Common myeloid progenitor, CD34-positive (primary cell): ENCODE measurements around the gene AK9.
A peak's percentile ranks its signal among the peaks of the same experiment; 100 is the strongest.

Source experiments
- CTCF ChIA-PET: fragments of 350-600 bp; sonication (Branson Sonifier 250); formaldehyde crosslinking; loops from one replicate; lab custom pipeline; 2021; ENCODE audit warnings: antibody characterized with exemption; lab: Charles Lee
- POLR2A ChIA-PET: fragments of 350-600 bp; sonication (Branson Sonifier 250); formaldehyde crosslinking; loops from one replicate; lab custom pipeline; 2021; ENCODE audit warnings: antibody characterized with exemption; lab: Charles Lee
- DNase-seq, 3 donors: peaks; one replicate each; pipeline versions ENCODE4 v3.0.0 to v3.0.0-alpha.2; 2013
- H3K27ac ChIP-seq, 2 experiments: 1 replicate in 1 of 2; 2 replicates in 1 of 2; pipeline ENCODE4 v1.7.0; 2013; ENCODE audit warnings: inconsistent platforms in 2 of 2, low read length in 2 of 2, mild to moderate bottlenecking in 2 of 2, low read depth in 1 of 2, moderate library complexity in 1 of 2; ENCODE audit not compliant: severe bottlenecking in 2 of 2, insufficient read depth in 1 of 2, poor library complexity in 1 of 2
- H3K27me3 ChIP-seq, 5 experiments: replicated peaks in 2 of 5; 1 replicate in 3 of 5; 2 replicates in 2 of 5; pipeline versions ENCODE4 v1.6.1 to v1.7.0; 2013; ENCODE audit warnings: low read length in 4 of 5, mild to moderate bottlenecking in 2 of 5, moderate library complexity in 2 of 5, inconsistent platforms in 1 of 5; ENCODE audit not compliant: insufficient read depth in 5 of 5, control insufficient read depth in 4 of 5
- H3K36me3 ChIP-seq, 4 experiments: 1 replicate in 2 of 4; 2 replicates in 2 of 4; pipeline versions ENCODE4 v1.6.1 to v1.7.0; 2013; ENCODE audit warnings: low read length in 3 of 4, control low read depth in 1 of 4, mild to moderate bottlenecking in 1 of 4; ENCODE audit not compliant: control insufficient read depth in 4 of 4, insufficient read depth in 4 of 4
- H3K4me1 ChIP-seq, 4 experiments: 1 replicate in 3 of 4; 2 replicates in 1 of 4; pipeline versions ENCODE4 v1.6.1 to v1.7.1; 2013; ENCODE audit warnings: low read length in 3 of 4, mild to moderate bottlenecking in 3 of 4, control low read depth in 1 of 4, inconsistent platforms in 1 of 4, moderate library complexity in 1 of 4; ENCODE audit not compliant: control insufficient read depth in 4 of 4, insufficient read depth in 4 of 4; ENCODE audit errors: control extremely low read depth in 1 of 4
- H3K4me3 ChIP-seq, 7 experiments: 1 replicate in 4 of 7; 2 replicates in 3 of 7; pipeline versions ENCODE4 v1.5.1 to v1.7.0; 2013; ENCODE audit warnings: mild to moderate bottlenecking in 7 of 7, low read length in 6 of 7, moderate library complexity in 6 of 7, inconsistent platforms in 2 of 7, low read depth in 2 of 7, control low read depth in 1 of 7; ENCODE audit not compliant: insufficient read depth in 4 of 7, control insufficient read depth in 1 of 7; ENCODE audit errors: extremely low read depth in 1 of 7
- H3K9me3 ChIP-seq, 5 experiments: 1 replicate in 4 of 5; 2 replicates in 1 of 5; pipeline versions ENCODE4 v1.6.1 to v1.7.1; 2013; ENCODE audit warnings: low read length in 4 of 5, mild to moderate bottlenecking in 2 of 5, inconsistent platforms in 1 of 5, low read depth in 1 of 5, moderate library complexity in 1 of 5; ENCODE audit not compliant: control insufficient read depth in 4 of 5, insufficient read depth in 2 of 5; ENCODE audit errors: control extremely low read depth in 1 of 5
- WGBS: methylation state at CpG from one replicate; pipeline ENCODE4 v1.1.5; 2013; ENCODE audit not compliant: insufficient coverage; 5-methylcytosine and 5-hydroxymethylcytosine counted together

The AK9 gene

GRCh38 chr6:109457562-109457996 is 233.4 kb downstream of the AK9 start:
- Histone ChIP-seq H3K27me3 (no peaks in the 10 kb centered on the region), H3K4me1 (peaks cover 8 to 55% (median 39%) of the 10 kb centered on the region in 4 experiments), H3K27ac (no peak overlapping the region), H3K36me3 (peaks cover 0 to 22% (median 9%) of the 10 kb centered on the region in 4 experiments), H3K4me3 (no peak overlapping the region), H3K9me3 (no peaks in the 10 kb centered on the region)
- DNase-seq, result no peak
- WGBS, result 88% methylated on average over 6 of the region's 6 CpGs
- POLR2A ChIA-PET, result no interaction called here
- CTCF ChIA-PET, result interaction anchor here (1.6 to 9.8 kb wide), 3 partner anchors 8 to 22 kb away, joined by 4 to 125 read pairs (median 9); partner anchors contain the start of genes PPIL6 and SMPD2

GRCh38 chr6:109456710-109457561 is 234.1 kb downstream of the AK9 start:
- WGBS, result 86% methylated on average over 13 of the region's 16 CpGs
- no peaks in the 10 kb centered on the region for H3K27me3 ChIP-seq
- peaks cover 0 to 22% (median 10%) of the 10 kb centered on the region in 4 experiments for H3K36me3 ChIP-seq
- H3K4me1 ChIP-seq, result peaks cover 8 to 55% (median 39%) of the 10 kb centered on the region in 4 experiments
- H3K27ac ChIP-seq, result no peak overlapping the region
- no peak for DNase-seq
- H3K9me3 ChIP-seq, result no peaks in the 10 kb centered on the region
- peak overlapping the region in 4 of 7 experiments; percentile 68 to 97 (median 88) for H3K4me3 ChIP-seq
- ChIA-PET CTCF (interaction anchor here (1.3 to 9.8 kb wide), 7 partner anchors 7 to 26 kb away, joined by 3 to 125 read pairs (median 6); partner anchors contain the start of genes PPIL6, SMPD2 and ZBTB24), POLR2A (interaction anchor here (1.8 kb wide), 1 partner anchor 26 kb away, joined by 5 read pairs; the partner anchor contains the start of gene ZBTB24)

- Histone ChIP-seq H3K36me3 (peaks cover 2 to 24% (median 14%) of the 10 kb centered on the region in 4 experiments), H3K4me3 (peak overlapping the region; percentile 56 to 97 (median 86)), H3K4me1 (peaks cover 8 to 55% (median 39%) of the 10 kb centered on the region in 4 experiments), H3K27me3 (no peaks in the 10 kb centered on the region), H3K9me3 (no peaks in the 10 kb centered on the region), H3K27ac (peak overlapping the region in 1 of 2 experiments; percentile 54)
- DNase-seq, result no peak
- POLR2A ChIA-PET, result interaction anchor here (1.8 to 3.0 kb wide), 2 partner anchors 15 to 27 kb away, joined by 5 to 29 read pairs; partner anchors contain the start of genes PPIL6, SMPD2 and ZBTB24
- WGBS, result 14% methylated on average over 38 of the region's 38 CpGs
- CTCF ChIA-PET, result interaction anchor here (0.6 to 9.8 kb wide), 7 partner anchors 8 to 71 kb away, joined by 3 to 125 read pairs (median 6); partner anchors contain the start of genes PPIL6, SMPD2 and ZBTB24
These were observed 234.9 kb downstream of the AK9 start for GRCh38 chr6:109456111-109456583.

- POLR2A ChIA-PET, result interaction anchor here (0.7 to 3.0 kb wide), 3 partner anchors 9 to 27 kb away, joined by 3 to 29 read pairs (median 5); partner anchors contain the start of genes PPIL6, SMPD2 and ZBTB24
- CTCF ChIA-PET, result interaction anchor here (0.6 to 9.8 kb wide), 7 partner anchors 9 to 70 kb away, joined by 3 to 125 read pairs (median 6); partner anchors contain the start of genes PPIL6, SMPD2 and ZBTB24
- Histone ChIP-seq H3K4me3 (peak within 1 kb of the TSS; percentile 83 to 97 (median 88)), H3K27ac (peak within 1 kb of the TSS; percentile 75 to 86), H3K36me3 (peaks cover 2 to 25% (median 16%) of the 10 kb centered on the region in 4 experiments), H3K4me1 (peaks cover 8 to 55% (median 39%) of the 10 kb centered on the region in 4 experiments), H3K9me3 (no peaks in the 10 kb centered on the region), H3K27me3 (no peaks in the 10 kb centered on the region)
- DNase-seq, result peak; percentile 88 to 94 (median 92)
- WGBS, result 0% methylated on average over 38 of the region's 70 CpGs
These were observed 235.4 kb downstream of the AK9 start, which contains the start of gene MICAL1 for GRCh38 chr6:109455437-109456110. MICAL1 (minus strand) TSS chr6:109455772; CDS start chr6:109454196, 1,576 bp downstream.

- H3K9me3 ChIP-seq, result no peaks in the 10 kb centered on the region
- WGBS, result under 1% methylated on average over 30 of the region's 48 CpGs
- POLR2A ChIA-PET, result interaction anchor here (0.7 to 3.0 kb wide), 3 partner anchors 8 to 28 kb away, joined by 3 to 29 read pairs (median 5); partner anchors contain the start of genes PPIL6, SMPD2 and ZBTB24
- H3K4me3 ChIP-seq, result peak overlapping the region; percentile 83 to 97 (median 88)
- peaks cover 2 to 30% (median 18%) of the 10 kb centered on the region in 4 experiments for H3K36me3 ChIP-seq
- CTCF ChIA-PET, result interaction anchor here (9.8 kb wide), 1 partner anchor 14 kb away, joined by 125 read pairs; the partner anchor contains the start of genes PPIL6 and SMPD2
- DNase-seq, result peak; percentile 88 to 93 (median 92)
- no peaks in the 10 kb centered on the region for H3K27me3 ChIP-seq
- peak overlapping the region; percentile 75 to 86 for H3K27ac ChIP-seq
- peaks cover 8 to 61% (median 47%) of the 10 kb centered on the region in 4 experiments for H3K4me1 ChIP-seq
These were observed 236.2 kb downstream of the AK9 start for GRCh38 chr6:109454496-109455436.
